Cerebellar nuclear complex (tissue), 1 donor: ENCODE data around the gene DENND2D.
"Not testable (repeated sequence)": the region's sequence is repeated elsewhere in the genome, so short reads cannot be mapped to it uniquely, and the experiment has no call there.

Source experiments
- DNase-seq, 2 experiments: peaks; one replicate each; lab custom pipeline; 2025; lab: John Stamatoyannopoulos, UW

Gene DENND2D

DNA sequence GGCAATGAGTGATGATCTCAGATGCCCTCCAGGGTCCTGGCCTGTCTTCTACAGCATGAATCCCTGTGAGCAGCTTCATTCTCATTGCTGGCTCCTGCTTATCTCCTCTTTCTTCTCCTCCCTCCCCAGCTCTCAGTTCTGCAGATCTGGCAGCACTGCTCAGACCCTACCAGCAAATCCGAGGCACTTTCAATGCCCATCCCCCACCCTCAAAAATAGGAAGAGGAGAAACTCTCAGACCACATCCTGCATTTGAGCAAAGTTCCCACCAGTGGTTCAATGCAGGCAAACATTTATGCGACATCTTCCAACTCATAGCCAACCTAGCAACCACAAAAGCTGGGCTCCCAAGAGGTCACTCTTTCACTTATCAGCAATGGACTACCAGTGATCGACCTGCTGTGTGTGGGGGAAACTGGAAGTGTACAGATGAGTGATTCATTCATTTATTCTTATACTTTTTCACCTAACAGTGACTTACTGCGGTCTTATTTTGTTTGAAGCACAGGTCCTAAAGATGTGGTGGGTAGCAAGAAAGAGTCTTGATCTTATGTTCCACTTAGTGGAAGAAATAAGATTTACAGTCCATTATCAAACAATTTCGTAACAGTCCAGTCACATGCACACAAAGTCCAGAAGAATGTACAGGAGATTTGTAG, 21.3 kb upstream of the DENND2D start:
- no peak for DNase-seq

GRCh38 chr1:111221276-111221632, 20.8 kb upstream of the DENND2D start:
- DNase-seq = no peak

DNA sequence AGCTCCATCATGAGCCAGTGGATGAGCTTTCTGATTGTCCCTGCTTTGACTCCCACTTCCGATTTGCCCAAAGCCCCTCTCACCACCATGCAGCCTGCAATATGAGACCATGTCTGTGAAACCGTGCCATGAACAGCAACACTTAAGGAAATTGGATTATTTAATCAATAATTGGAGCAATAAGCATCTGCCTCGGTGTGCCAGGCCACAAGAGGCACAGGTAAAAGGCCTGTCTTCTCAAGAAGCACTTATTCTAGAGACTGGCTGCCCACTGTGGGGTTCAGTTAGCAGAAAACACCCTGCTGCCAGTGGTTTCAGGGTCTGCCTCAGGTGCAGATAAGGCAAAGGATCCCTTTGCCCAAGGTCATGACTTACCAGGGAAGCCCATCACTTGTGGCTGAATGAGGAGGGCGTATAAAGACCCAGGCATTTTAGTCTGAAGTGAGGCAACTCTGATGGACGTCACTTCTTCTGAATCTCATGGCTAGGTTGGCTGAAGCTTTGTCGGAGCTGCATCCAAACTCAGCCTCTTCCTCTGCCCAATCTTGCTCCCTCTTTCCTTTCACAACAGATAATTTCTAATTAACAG, 19.9 kb upstream of the DENND2D start:
- no peak for DNase-seq

- DNase-seq = no peak
These were observed 19.3 kb upstream of the DENND2D start for GRCh38 chr1:111219557-111220286.

GRCh38 chr1:111218701-111219556, 18.5 kb upstream of the DENND2D start:
- no peak for DNase-seq

DNA sequence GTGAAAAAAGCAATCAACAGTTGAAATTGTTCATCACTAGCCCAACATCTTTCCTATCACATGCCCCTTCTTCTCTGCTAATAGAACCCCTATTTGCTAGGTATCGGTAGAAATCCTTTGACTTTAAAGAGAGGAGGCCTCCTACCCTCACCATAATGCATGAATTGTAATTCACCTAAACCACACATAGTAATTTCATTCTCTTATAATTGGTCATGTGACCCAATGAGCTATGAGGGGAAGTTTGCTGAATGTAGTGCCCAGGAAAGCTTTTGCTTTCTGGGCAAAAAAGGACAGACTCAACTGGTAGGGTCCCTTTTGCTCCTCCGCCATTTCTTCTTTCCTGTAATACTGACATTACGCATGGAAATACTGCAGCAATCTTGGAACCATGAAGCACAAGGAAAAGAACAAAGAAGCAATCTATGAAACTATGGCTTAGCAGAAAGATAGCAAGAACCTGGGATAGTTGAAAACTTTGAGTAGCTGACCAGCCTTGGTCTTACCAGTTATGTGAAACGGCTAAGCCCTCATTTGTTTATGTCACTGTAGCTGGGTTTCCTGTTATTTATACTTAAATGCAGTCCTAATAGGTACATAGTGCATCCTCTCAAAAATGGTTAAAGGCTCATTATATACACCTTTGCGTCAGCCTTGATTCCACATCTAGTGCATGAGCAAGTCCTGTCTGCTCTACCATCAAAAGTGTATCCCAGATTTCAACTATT, 16.9 kb upstream of the DENND2D start:
- DNase-seq = no peak

- no peak for DNase-seq
These were observed 16.3 kb upstream of the DENND2D start for GRCh38 chr1:111216751-111217150.

GRCh38 chr1:111215285-111215684, 14.8 kb upstream of the DENND2D start:
- not testable (repeated sequence) for DNase-seq

DNA sequence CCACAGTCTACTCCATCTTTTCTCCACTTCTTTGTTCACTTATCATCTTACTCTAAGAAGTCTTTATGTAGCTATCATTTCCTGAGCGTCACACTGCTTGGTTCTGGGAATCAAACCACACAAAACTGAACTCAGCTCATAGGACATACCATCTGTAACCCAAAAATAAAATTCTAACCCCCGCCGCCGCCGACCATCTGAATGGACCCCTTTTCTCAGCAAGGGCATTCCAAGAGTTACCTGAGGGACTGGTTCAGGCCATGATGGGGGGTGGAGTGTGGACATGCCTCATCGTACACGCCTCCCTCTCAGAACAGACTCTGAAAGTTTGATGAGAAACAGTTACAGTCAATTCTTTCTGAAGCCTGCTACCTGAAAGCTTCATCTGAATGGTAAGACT, 14.4 kb upstream of the DENND2D start:
- no peak for DNase-seq

- DNase-seq = no peak
These were observed 13.8 kb upstream of the DENND2D start for GRCh38 chr1:111214074-111214801.

DNA sequence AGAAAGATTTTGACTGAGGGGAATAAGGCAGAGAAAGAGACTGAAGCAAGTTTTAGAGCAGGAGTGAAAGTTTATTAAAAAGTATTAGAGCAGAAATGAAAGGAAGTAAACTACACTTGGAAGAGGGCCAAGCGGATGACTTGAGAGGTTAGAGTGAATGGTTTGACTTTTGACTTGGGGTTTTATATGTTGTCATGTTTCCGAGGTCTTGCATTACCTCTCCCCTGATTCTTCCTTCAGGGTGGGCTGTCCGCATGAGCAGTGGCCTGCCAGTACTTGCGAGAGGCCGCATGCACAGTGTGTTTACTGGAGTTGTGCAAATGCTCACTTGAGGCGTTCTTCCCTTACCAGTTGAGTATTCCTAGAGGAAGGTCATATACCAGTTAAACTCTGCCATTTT, 13.0 kb upstream of the DENND2D start:
- no peak for DNase-seq

GRCh38 chr1:111212634-111213335, 12.3 kb upstream of the DENND2D start:
- DNase-seq = no peak

- DNase-seq = no peak
These were observed 11.5 kb upstream of the DENND2D start for GRCh38 chr1:111211921-111212320.

DNA sequence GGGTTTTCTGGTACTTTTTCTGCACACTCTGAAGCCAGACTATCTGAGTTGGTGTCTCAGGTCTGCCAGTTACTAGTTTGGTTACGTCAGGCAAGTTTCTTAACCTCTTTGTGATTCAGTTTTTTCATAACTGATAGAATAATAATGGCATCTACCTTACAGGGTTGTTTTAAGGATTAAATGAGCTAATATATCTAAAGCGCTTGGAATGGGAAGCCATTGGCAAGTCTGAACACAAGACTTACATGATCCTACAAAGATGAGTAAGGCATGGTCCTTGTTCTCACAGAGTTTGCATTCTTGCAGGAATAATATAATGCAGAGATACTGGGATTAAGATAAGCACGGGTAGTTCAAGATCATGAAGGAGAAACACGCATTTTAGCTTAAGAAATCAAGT, 9.2 kb upstream of the DENND2D start:
- DNase-seq = no peak

DNA sequence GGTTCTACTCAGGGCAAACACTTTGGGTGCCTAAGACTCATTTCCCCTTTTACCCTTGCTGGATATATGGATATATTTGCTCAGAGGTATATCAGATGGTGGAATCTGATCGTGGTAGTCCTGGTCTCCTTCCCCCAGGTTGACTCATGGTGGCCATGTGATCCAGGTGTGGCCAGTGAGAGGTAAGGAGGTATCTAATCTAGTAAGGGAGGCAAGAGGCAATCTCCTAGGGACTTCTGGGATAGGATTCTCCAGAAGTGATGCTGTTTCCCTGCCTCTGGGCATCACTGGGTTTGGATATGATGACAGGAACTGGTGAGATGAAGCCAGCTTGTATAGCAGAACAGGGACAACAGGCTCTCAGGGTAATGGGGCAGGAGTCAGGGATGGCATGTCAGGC, 8.5 kb upstream of the DENND2D start:
- no peak for DNase-seq

- no peak for DNase-seq
These were observed 5.2 kb upstream of the DENND2D start for GRCh38 chr1:111205714-111206050.

- DNase-seq = no peak
These were observed 4.7 kb upstream of the DENND2D start for GRCh38 chr1:111204983-111205713.

DNA sequence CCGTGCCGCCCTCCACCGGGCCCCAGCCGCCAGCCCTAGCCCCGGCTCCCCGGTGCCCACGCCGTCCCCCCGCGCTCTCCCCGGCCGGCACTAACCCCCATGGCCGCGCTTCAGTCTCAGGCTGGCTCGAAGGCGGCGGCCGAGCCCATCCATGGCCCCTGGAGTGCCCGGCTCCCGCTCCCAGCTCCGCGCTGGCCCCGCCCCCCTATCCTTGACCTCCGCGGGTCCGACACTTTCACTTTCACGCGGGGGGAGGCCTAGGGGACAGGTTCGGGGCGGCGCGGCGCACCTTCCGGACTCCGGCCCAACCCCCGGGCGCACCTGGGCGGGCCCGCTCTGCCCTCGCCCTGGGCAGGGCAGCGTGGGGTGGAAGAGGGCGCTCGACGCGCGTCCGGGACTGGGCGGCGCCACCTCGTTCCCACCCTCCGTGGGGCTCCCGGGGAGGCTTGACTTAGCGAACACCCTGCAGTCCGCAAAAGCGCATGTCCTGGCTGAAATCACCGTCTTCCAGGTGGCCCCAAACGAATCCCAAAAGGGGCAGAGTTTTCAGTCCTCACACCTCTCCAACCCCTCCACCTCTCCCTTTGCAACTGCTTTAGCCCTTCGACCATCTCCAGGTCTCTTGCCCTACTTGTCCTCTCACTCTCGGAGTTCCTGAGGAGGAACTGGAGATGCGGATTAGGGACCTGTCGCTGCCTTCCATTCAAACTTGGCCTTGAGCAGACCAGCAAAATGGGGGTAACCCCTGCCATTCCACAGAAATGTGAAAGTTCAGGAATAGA, 3.9 kb upstream of the DENND2D start:
- no peak for DNase-seq

DNA sequence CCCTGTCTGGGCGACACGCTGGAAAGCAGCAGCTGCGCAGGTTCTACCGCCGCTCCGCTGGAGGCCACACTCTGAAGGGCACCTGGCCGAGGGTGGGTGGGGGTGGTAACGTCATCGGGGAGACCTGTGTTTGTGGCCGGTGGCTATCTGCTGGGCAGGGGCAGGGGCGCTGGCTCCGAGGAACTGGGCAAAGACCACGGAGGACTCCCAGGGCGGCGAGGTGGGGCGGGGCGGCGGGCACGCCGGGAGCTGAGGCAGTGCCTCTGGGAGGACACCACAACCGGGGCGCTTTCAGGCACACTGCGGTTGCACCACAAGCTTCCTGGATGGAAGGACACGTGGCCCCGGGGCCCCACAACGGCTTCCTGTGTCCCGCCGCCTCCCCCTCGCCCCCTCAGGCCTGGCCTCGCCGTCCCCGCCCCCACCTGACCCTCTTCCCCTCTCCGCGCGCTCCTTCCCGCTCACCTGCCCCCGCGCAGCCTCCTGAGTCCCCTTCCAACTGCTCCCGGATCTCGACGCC, 3.3 kb upstream of the DENND2D start:
- DNase-seq = no peak
